NCI-H82 treated with DMSO at 0.1 percent for 48 hours (cell line): Measurements from ENCODE around the gene RBFOX2.
"Not testable (repeated sequence)": the region's sequence is repeated elsewhere in the genome, so short reads cannot be mapped to it uniquely, and the experiment has no call there.

Experiments
- DNase-seq: peaks from one replicate; lab custom pipeline; 2025; ENCODE audit not compliant: unreplicated experiment; lab: John Stamatoyannopoulos, UW

Gene RBFOX2

GRCh38 chr22:35838855-35839576 lies 189.6 kb downstream of the RBFOX2 start:
- peak; percentile 17 for DNase-seq

GRCh38 chr22:35837101-35837727 lies 191.4 kb downstream of the RBFOX2 start:
- DNase-seq: no peak

- DNase-seq: peak; percentile 8
Measured at GRCh38 chr22:35835998-35836691, 192.5 kb downstream of the RBFOX2 start.

- DNase-seq: no peak
Measured at GRCh38 chr22:35835267-35835997, 193.2 kb downstream of the RBFOX2 start.

GRCh38 chr22:35834061-35834460 lies 194.6 kb downstream of the RBFOX2 start:
- DNase-seq: no peak

GRCh38 chr22:35830305-35830704 lies 198.3 kb downstream of the RBFOX2 start:
- DNase-seq: no peak

- no peak for DNase-seq
Measured at GRCh38 chr22:35824256-35824655, 204.4 kb downstream of the RBFOX2 start.

- no peak for DNase-seq
Measured at GRCh38 chr22:35821654-35822053, 207.0 kb downstream of the RBFOX2 start.

- DNase-seq: no peak
Measured at GRCh38 chr22:35819421-35819820, 209.2 kb downstream of the RBFOX2 start.

GRCh38 chr22:35818897-35819296 lies 209.7 kb downstream of the RBFOX2 start:
- DNase-seq: no peak

GRCh38 chr22:35812600-35812999 lies 216.0 kb downstream of the RBFOX2 start:
- no peak for DNase-seq

GRCh38 chr22:35811670-35812069 lies 217.0 kb downstream of the RBFOX2 start:
- no peak for DNase-seq

GRCh38 chr22:35809816-35810215 lies 218.8 kb downstream of the RBFOX2 start:
- no peak for DNase-seq

GRCh38 chr22:35808377-35808776 lies 220.2 kb downstream of the RBFOX2 start:
- no peak for DNase-seq

GRCh38 chr22:35806668-35807067 lies 222.0 kb downstream of the RBFOX2 start:
- DNase-seq: not testable (repeated sequence)

- DNase-seq: no peak
Measured at GRCh38 chr22:35805466-35805865, 223.2 kb downstream of the RBFOX2 start.

- DNase-seq: no peak
Measured at GRCh38 chr22:35804421-35804820, 224.2 kb downstream of the RBFOX2 start.

- DNase-seq: no peak
Measured at GRCh38 chr22:35802885-35803284, 225.7 kb downstream of the RBFOX2 start.

- DNase-seq: not testable (repeated sequence)
Measured at GRCh38 chr22:35801301-35801700, 227.3 kb downstream of the RBFOX2 start.

GRCh38 chr22:35799150-35799549 lies 229.5 kb downstream of the RBFOX2 start:
- DNase-seq: no peak

- no peak for DNase-seq
Measured at GRCh38 chr22:35797411-35797810, 231.2 kb downstream of the RBFOX2 start.
